Trophoblast cell (in vitro differentiated cells and primary cell): Measurements from ENCODE around the gene RRP7A.
"Not testable (repeated sequence)": the region's sequence is repeated elsewhere in the genome, so short reads cannot be mapped to it uniquely, and the experiment has no call there.

ENCODE experiments used
- DNase-seq, 2 donors: peaks; one replicate each; pipeline ENCODE4 v3.0.0-alpha.2; 2016
- H2AFZ ChIP-seq: 2 replicates; pipeline ENCODE4 v1.6.1; 2013; ENCODE audit warnings: low read length, moderate library complexity, mild to moderate bottlenecking; ENCODE audit not compliant: insufficient read depth, poor library complexity
- H2AK5ac ChIP-seq: 2 replicates; pipeline ENCODE4 v1.6.1; 2013; ENCODE audit warnings: mild to moderate bottlenecking, low read length
- H2BK120ac ChIP-seq: 2 replicates; pipeline ENCODE4 v1.6.1; 2013; ENCODE audit warnings: low read length, mild to moderate bottlenecking, moderate library complexity; ENCODE audit not compliant: insufficient read depth, poor library complexity
- H2BK12ac ChIP-seq: 2 replicates; pipeline ENCODE4 v1.6.1; 2013; ENCODE audit warnings: mild to moderate bottlenecking, low read length, moderate library complexity
- H2BK5ac ChIP-seq: 2 replicates; pipeline ENCODE4 v1.6.1; 2013; ENCODE audit warnings: low read length, low read depth, moderate library complexity, mild to moderate bottlenecking; ENCODE audit not compliant: poor library complexity
- H3K14ac ChIP-seq: 2 replicates; pipeline ENCODE4 v1.6.1; 2013; ENCODE audit warnings: mild to moderate bottlenecking, low read length
- H3K18ac ChIP-seq: 2 replicates; pipeline ENCODE4 v1.6.1; 2013; ENCODE audit warnings: mild to moderate bottlenecking, low read length
- H3K23ac ChIP-seq: 2 replicates; pipeline ENCODE4 v1.6.1; 2013; ENCODE audit warnings: low read length
- H3K27ac ChIP-seq: 2 replicates; pipeline ENCODE4 v1.5.1; 2013; ENCODE audit warnings: low read depth, mild to moderate bottlenecking, inconsistent platforms, low read length, moderate library complexity
- H3K27me3 ChIP-seq: 2 replicates; pipeline ENCODE4 v1.6.1; 2013; ENCODE audit warnings: inconsistent platforms, mild to moderate bottlenecking, low read length, moderate library complexity; ENCODE audit not compliant: insufficient read depth
- H3K36me3 ChIP-seq, 2 experiments: 1 replicate in 1 of 2; 2 replicates in 1 of 2; pipeline ENCODE4 v1.6.1; 2013; ENCODE audit warnings: low read length in 2 of 2, mild to moderate bottlenecking in 2 of 2, moderate library complexity in 1 of 2; ENCODE audit not compliant: insufficient read depth in 2 of 2, control insufficient read depth in 1 of 2
- H3K4ac ChIP-seq: 2 replicates; pipeline ENCODE4 v1.6.1; 2013; ENCODE audit warnings: low read depth, mild to moderate bottlenecking, low read length, moderate library complexity
- H3K4me1 ChIP-seq, 2 experiments: 1 replicate in 1 of 2; 2 replicates in 1 of 2; pipeline ENCODE4 v1.6.1; 2013; ENCODE audit warnings: low read length in 2 of 2, mild to moderate bottlenecking in 2 of 2, moderate library complexity in 1 of 2; ENCODE audit not compliant: insufficient read depth in 2 of 2, control insufficient read depth in 1 of 2
- H3K4me2 ChIP-seq: 2 replicates; pipeline ENCODE4 v1.6.1; 2013; ENCODE audit warnings: inconsistent platforms, mild to moderate bottlenecking, low read length, moderate library complexity
- H3K4me3 ChIP-seq: 2 replicates; pipeline ENCODE4 v1.5.1; 2013; ENCODE audit warnings: mild to moderate bottlenecking, low read depth, low read length, inconsistent platforms
- H3K79me1 ChIP-seq: one replicate; pipeline ENCODE4 v1.6.1; 2013; ENCODE audit warnings: low read length
- H3K79me2 ChIP-seq: 2 replicates; pipeline ENCODE4 v1.6.1; 2013; ENCODE audit warnings: low read length, mild to moderate bottlenecking; ENCODE audit not compliant: control insufficient read depth, insufficient read depth, poor library complexity
- H3K9ac ChIP-seq: 2 replicates; pipeline ENCODE4 v1.6.1; 2013; ENCODE audit warnings: mild to moderate bottlenecking, low read length
- H3K9me3 ChIP-seq: 2 replicates; pipeline ENCODE4 v1.6.1; 2013; ENCODE audit warnings: low read depth, mild to moderate bottlenecking, control low read depth, inconsistent platforms, low read length; ENCODE audit not compliant: insufficient read depth
- H4K12ac ChIP-seq: 2 replicates; pipeline ENCODE4 v1.6.1; 2013; ENCODE audit warnings: low read depth, mild to moderate bottlenecking, low read length, moderate library complexity
- H4K8ac ChIP-seq: 2 replicates; pipeline ENCODE4 v1.6.1; 2013; ENCODE audit warnings: low read depth, mild to moderate bottlenecking, low read length, moderate library complexity
- H4K91ac ChIP-seq: one replicate; pipeline ENCODE4 v1.6.1; 2013; ENCODE audit warnings: low read depth, mild to moderate bottlenecking, low read length, moderate library complexity
- WGBS: extraction: QIAGEN DNeasy Blood & Tissue Kit; methylation state at CpG from one replicate; pipeline ENCODE4 v1.1.7; 2013; ENCODE audit warnings: missing lambda C conversion rate; ENCODE audit not compliant: insufficient read length, insufficient coverage; ENCODE audit errors: extremely low coverage; 5-methylcytosine and 5-hydroxymethylcytosine counted together

RRP7A gene

DNA sequence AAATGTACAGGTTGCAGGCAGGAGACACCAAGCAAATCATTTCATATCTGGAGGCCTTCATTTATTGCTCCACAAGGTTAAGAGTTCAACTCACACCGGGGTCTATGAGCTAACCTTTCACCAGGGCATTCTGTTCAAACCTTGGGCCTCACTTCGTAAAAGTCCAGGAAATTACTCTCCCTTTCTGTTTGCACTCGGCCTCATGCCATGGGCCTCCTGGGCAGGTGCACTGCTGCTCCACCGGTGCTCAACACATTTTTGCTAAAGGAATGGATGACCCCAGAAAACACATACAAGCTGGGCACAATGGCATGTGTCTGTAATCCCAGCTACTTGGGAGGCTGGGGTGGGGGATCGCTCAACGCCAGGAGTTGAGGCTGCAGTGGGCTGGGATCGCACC, 16.6 kb upstream of the RRP7A start:
- Histone ChIP-seq H4K12ac (no peak overlapping the region), H3K79me1 (peaks cover 4% of the 10 kb centered on the region), H2BK12ac (no peak overlapping the region), H4K91ac (no peak overlapping the region), H3K18ac (no peak overlapping the region), H3K27me3 (no peaks in the 10 kb centered on the region), H2AK5ac (no peak overlapping the region), H3K36me3 (no peaks in the 10 kb centered on the region), H3K27ac (no peak overlapping the region), H3K79me2 (peaks cover 2% of the 10 kb centered on the region), H3K4me3 (no peak overlapping the region), H2BK5ac (no peak overlapping the region), H3K4me2 (no peak overlapping the region), H3K14ac (no peak overlapping the region), H2BK120ac (no peak overlapping the region), H3K23ac (no peak overlapping the region), H3K9ac (no peak overlapping the region), H2AFZ (no peak overlapping the region), H4K8ac (no peak overlapping the region), H3K9me3 (no peaks in the 10 kb centered on the region), H3K4ac (no peak overlapping the region), H3K4me1 (peaks cover 13 to 14% of the 10 kb centered on the region in 2 experiments)
- no CpG with 5 or more reads among the region's 7 CpGs for WGBS
- no peak for DNase-seq

DNA sequence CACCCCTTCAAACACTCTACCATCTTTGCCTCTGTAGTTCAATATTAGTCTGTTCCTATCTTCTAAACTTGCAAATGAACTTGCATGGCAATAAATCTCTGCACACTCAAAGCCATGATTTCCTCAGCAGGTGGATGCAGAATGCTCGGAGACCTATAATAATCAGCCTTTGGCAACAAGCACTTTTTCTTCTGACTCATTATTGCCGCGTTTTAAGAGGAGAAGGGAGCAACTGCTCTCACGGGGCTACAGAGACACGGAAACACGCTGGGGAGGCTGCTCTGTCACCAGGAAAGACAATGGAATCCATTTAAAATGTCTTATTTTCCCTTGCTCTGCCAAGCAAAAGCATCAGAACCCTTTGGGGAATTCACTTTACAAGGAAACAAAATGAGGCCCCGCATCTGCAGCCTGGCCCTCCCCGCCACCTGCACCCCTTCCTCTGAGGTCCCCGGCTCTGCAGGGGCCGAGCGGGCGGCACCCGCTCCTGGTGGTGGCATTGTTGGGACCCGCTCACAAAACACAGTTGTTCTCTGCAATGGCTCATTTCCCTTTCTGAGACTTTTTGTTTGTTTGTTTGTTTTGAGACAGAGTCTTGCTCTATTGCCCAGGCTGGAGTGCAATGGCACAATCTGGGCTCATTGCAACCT, 15.6 kb upstream of the RRP7A start:
- H2AFZ ChIP-seq, H3K79me2 ChIP-seq, H2BK120ac ChIP-seq, H3K4me3 ChIP-seq, H3K4ac ChIP-seq, H3K9me3 ChIP-seq, H2BK12ac ChIP-seq, H3K27ac ChIP-seq, H4K91ac ChIP-seq, DNase-seq, H3K18ac ChIP-seq, H3K14ac ChIP-seq, H4K8ac ChIP-seq, H2AK5ac ChIP-seq, H4K12ac ChIP-seq, H2BK5ac ChIP-seq, H3K4me2 ChIP-seq, H3K36me3 ChIP-seq, H3K23ac ChIP-seq, H3K79me1 ChIP-seq, H3K9ac ChIP-seq, H3K27me3 ChIP-seq: not testable (repeated sequence)
- WGBS, result no CpG with 5 or more reads among the region's 14 CpGs
- peaks cover 17 to 18% of the 10 kb centered on the region in 2 experiments for H3K4me1 ChIP-seq

DNA sequence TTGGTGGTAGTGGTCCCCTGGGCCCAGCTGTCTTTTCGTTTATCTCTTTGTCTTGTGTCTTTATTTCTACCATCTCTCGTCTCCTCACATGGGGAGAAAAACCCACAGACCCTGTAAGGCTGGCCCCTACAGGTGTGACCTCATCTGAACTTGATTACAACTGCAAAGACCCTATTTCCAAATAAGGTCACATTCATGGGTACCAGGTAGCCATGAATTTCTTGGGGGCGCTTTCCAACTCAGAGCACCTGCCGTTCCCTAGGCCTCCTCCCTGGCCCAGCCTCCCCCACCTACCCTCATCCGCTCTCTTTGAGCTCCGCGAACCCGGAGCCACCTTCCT, 14.0 kb upstream of the RRP7A start:
- H3K4me1 ChIP-seq, result peaks cover 29 to 31% of the 10 kb centered on the region in 2 experiments
- no peak overlapping the region for H3K4me3 ChIP-seq
- H3K79me1 ChIP-seq, result peaks cover 19% of the 10 kb centered on the region
- no peaks in the 10 kb centered on the region for H3K9me3 ChIP-seq
- H2AK5ac ChIP-seq, result peak overlapping the region; percentile 84
- H2BK5ac ChIP-seq, result no peak overlapping the region
- WGBS, result no CpG with 5 or more reads among the region's 8 CpGs
- peaks cover 4% of the 10 kb centered on the region for H3K79me2 ChIP-seq
- H4K8ac ChIP-seq, result no peak overlapping the region
- H2AFZ ChIP-seq, result no peak overlapping the region
- no peak overlapping the region for H3K4me2 ChIP-seq
- H3K4ac ChIP-seq, result peak overlapping the region; percentile 42
- peak overlapping the region; percentile 46 for H3K18ac ChIP-seq
- H3K23ac ChIP-seq, result no peak overlapping the region
- no peak for DNase-seq
- H3K14ac ChIP-seq, result peak overlapping the region; percentile 25
- peak overlapping the region; percentile 65 for H2BK12ac ChIP-seq
- H4K91ac ChIP-seq, result peak overlapping the region; percentile 70
- no peak overlapping the region for H4K12ac ChIP-seq
- no peak overlapping the region for H3K27ac ChIP-seq
- H3K27me3 ChIP-seq, result no peaks in the 10 kb centered on the region
- no peak overlapping the region for H3K9ac ChIP-seq
- peak overlapping the region; percentile 46 for H2BK120ac ChIP-seq
- no peaks in the 10 kb centered on the region for H3K36me3 ChIP-seq

DNA sequence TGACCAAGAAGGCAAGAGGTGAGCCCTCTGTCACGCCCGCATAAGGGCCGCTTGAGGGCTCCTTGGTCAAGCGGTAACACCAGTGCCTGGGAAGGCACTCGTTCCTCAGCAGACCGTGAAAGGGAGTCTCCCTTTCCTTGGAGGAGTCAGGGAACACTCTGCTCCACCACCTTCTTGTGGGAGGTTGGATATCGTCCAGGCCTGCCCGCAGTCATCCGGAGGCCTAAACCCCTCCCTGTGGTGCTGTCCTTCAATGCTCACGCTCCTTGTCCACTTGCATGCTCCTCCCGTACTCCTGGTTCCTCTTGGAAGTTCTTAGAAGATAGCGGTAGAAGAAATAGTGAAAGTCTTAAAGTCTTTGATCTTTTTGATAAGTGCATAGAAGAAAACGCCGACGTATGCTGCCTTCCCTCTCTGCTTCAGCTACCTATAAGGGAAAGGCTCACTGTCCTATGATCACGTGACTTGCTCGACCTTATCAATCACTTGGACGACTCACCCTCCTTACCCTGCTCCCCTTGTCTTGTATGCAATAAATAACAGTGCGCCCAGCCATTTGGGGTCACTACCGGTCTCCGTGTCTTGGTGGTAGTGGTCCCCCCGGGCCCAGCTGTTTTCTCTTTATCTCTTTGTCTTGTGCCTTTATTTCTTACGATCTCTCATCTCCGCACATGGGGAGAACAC, 11.9 kb upstream of the RRP7A start:
- Histone ChIP-seq H2BK12ac (peak overlapping the region; percentile 79), H3K14ac (peak overlapping the region; percentile 73), H3K79me1 (peaks cover 27% of the 10 kb centered on the region), H3K4me1 (peaks cover 39 to 42% of the 10 kb centered on the region in 2 experiments), H4K91ac (peak overlapping the region; percentile 70), H4K8ac (peak overlapping the region; percentile 23), H2BK120ac (peak overlapping the region; percentile 53), H2AK5ac (peak overlapping the region; percentile 60)
- DNase-seq, result peak; percentile 38 to 43
- H4K12ac ChIP-seq, H3K9ac ChIP-seq, H3K4me3 ChIP-seq, H3K27me3 ChIP-seq, H3K23ac ChIP-seq, H3K4ac ChIP-seq, H3K18ac ChIP-seq, H3K4me2 ChIP-seq, H3K79me2 ChIP-seq, H2BK5ac ChIP-seq, H3K27ac ChIP-seq, H2AFZ ChIP-seq, H3K9me3 ChIP-seq, H3K36me3 ChIP-seq: not testable (repeated sequence)
- no CpG with 5 or more reads among the region's 24 CpGs for WGBS
